Chondrocyte (in vitro differentiated cells): Measurements from ENCODE around the gene HSDL2. TPM values are rescaled to one million over a fixed set of nuclear protein-coding genes. Genes with fewer than 3 reads are reported as not detected.

Experiments
- DNase-seq: peaks from one replicate; pipeline ENCODE4 v3.0.0; 2021; ENCODE audit warnings: mixed read lengths, low spot score
- H3K27ac Mint-ChIP-seq: one replicate; pipeline ENCODE4 v1.8.0; 2021; ENCODE audit warnings: mild to moderate bottlenecking, moderate library complexity, mixed read lengths; ENCODE audit not compliant: unreplicated experiment
- H3K27me3 Mint-ChIP-seq: 2 replicates; pipeline ENCODE4 v1.8.0; 2021; ENCODE audit warnings: low read depth, mixed read lengths
- H3K36me3 Mint-ChIP-seq: 2 replicates; pipeline ENCODE4 v1.8.0; 2021; ENCODE audit warnings: low read depth, mixed read lengths
- H3K4me1 Mint-ChIP-seq: 2 replicates; pipeline ENCODE4 v1.8.0; 2021; ENCODE audit warnings: low read depth, mild to moderate bottlenecking, mixed read lengths
- H3K4me3 Mint-ChIP-seq: one replicate; pipeline ENCODE4 v1.8.0; 2021; ENCODE audit warnings: mild to moderate bottlenecking, moderate library complexity, mixed read lengths; ENCODE audit not compliant: unreplicated experiment
- H3K9me3 Mint-ChIP-seq: 2 replicates; pipeline ENCODE4 v1.8.0; 2021; ENCODE audit warnings: low read depth, mixed read lengths
- total RNA-seq: library from RNA; stranded (reverse); gene quantifications from 3 replicates; pipeline ENCODE4 v1.2.1, GENCODE V29; 2021
- TF ChIP-seq, protein P1 (sequence below): fragments of 200-600 bp; sonication (generic); IDR thresholded peaks from 2 replicates; pipeline ENCODE4 v1.5.0; 2021; ENCODE audit warnings: antibody characterized with exemption, mild to moderate bottlenecking, moderate library complexity

Gene HSDL2
- total RNA-seq, 1 donor from 2014 or later: 20.6 TPM

DNA sequence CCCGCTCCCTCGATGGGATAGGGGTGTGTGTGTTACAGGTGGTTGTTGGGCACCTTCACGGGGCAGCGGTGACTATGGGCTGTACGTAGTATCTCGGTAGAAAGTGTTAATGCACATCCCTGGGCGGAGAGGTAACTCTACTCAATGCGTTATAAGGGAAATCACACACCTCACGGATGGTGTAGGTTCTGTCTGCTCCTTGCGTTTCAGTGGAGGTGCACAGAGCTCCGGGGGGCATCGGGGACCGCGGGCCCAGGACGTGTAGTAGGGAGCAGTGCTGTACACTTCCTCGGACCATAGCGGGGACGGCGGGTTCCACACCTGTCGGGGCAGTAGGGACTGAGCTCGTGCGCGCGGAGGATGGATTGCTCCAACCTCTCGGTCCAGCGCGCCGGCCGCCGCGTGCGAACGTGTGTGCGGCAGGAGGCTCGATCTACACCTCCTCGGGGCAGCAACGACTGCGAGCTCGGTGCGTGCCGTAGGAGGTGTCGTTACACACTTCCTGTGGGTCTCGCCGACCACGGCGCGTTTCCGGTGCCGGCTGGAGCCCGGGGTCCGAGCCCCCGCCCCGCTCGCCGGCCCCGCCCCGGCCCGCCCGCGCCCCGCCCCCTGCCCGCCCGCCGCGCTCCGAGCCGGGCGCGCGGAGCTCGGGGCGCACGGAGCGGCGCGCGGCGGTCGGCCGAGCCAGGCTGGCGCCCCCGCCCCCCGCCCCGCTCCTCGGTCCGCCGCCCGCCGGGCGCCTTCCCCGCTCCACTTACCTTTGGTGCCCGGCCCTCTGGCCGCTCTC lies 106.5 kb downstream of the HSDL2 start, which contains the start of gene KIAA1958:
Gene KIAA1958 (plus strand): TSS at position 607 of the 787 bp plus-strand sequence. CDS start 87,254 bp downstream, outside the sequence.
- no peaks in the 10 kb centered on the region for H3K27me3 Mint-ChIP-seq
- peak within 1 kb of the TSS; percentile 93 for H3K4me3 Mint-ChIP-seq
- H3K9me3 Mint-ChIP-seq: no peaks in the 10 kb centered on the region
- peak; percentile 94 for DNase-seq
- TF ChIP-seq, protein P1, sequence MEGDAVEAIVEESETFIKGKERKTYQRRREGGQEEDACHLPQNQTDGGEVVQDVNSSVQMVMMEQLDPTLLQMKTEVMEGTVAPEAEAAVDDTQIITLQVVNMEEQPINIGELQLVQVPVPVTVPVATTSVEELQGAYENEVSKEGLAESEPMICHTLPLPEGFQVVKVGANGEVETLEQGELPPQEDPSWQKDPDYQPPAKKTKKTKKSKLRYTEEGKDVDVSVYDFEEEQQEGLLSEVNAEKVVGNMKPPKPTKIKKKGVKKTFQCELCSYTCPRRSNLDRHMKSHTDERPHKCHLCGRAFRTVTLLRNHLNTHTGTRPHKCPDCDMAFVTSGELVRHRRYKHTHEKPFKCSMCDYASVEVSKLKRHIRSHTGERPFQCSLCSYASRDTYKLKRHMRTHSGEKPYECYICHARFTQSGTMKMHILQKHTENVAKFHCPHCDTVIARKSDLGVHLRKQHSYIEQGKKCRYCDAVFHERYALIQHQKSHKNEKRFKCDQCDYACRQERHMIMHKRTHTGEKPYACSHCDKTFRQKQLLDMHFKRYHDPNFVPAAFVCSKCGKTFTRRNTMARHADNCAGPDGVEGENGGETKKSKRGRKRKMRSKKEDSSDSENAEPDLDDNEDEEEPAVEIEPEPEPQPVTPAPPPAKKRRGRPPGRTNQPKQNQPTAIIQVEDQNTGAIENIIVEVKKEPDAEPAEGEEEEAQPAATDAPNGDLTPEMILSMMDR: no peak
- H3K27ac Mint-ChIP-seq: peak within 1 kb of the TSS; percentile 51
- peaks cover 18% of the 10 kb centered on the region for H3K4me1 Mint-ChIP-seq
- no peaks in the 10 kb centered on the region for H3K36me3 Mint-ChIP-seq

DNA sequence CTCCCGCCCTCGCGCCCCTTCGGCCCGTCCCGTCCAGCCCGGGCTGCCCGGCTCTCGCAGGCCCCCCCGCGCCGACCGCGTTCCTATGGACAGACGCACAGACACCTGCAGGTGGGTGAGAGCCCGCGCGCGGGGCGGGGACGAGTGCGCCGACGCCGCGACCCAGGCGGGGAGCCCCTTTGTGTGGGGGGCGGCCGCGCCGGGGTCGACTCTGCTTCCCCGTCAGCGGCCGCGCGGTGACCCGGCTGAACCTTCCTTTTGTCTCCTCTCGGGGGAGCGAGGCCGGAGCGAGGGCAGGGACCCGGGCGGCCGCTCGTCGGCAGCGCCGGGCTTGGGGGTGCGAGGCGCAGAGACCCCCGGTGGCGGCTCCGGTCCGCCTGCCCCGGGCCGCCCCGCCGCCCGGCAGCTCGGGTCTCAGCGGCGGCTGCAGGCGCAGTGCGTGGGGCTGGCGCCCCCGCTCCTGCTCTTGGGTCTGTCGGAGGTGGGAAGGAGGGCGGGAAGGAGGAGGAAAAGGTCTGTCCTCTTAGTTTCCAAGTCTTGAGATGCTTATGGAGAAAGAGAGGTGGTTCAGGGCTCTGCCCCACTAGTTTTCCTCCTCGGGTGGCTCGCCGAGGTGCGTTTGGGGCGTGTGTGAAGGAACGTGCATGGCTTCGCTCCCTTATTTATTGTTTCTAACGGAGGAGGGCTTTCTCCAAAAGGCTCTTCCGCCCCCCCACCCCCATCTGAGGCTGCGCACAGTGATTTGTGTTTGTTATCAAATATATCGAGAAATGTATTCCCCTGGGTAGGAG lies 107.3 kb downstream of the HSDL2 start:
- H3K27ac Mint-ChIP-seq: peak overlapping the region; percentile 51
- H3K27me3 Mint-ChIP-seq: no peaks in the 10 kb centered on the region
- TF ChIP-seq, protein P1: peak; percentile 17
- peaks cover 22% of the 10 kb centered on the region for H3K4me1 Mint-ChIP-seq
- DNase-seq: no peak
- H3K9me3 Mint-ChIP-seq: no peaks in the 10 kb centered on the region
- H3K36me3 Mint-ChIP-seq: no peaks in the 10 kb centered on the region
- peak overlapping the region; percentile 93 for H3K4me3 Mint-ChIP-seq

DNA sequence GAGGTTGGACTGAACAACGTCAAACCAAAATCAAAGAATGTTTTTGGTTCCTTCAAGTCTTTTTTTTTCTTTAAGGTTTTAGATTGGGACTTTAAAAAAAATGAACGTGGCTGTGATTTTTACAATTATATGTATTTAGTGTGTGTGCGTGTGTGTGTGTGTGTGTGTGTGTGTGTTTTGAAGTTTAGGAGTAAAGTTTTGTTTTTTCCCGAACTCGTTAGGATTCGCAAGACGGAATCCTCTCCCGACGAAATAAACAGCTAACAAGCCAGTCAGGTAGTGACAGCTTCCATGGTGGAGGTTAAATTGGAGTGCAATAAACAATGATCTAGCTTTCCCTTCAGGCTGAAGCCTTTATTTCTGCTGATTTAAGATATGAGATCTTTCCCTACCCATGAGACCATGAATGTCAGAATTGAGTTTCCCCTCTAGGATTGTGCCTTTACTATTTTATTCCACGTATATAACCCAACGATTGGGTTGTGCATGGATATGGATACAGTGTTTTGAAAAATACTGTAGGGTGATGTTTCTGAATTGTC lies 108.0 kb downstream of the HSDL2 start:
- Mint-ChIP-seq H3K9me3 (peaks cover 2% of the 10 kb centered on the region), H3K27ac (peak overlapping the region; percentile 38), H3K27me3 (no peaks in the 10 kb centered on the region), H3K4me1 (peaks cover 22% of the 10 kb centered on the region), H3K36me3 (no peaks in the 10 kb centered on the region), H3K4me3 (peak overlapping the region; percentile 93)
- no peak for DNase-seq
- TF ChIP-seq, protein P1: no peak

DNA sequence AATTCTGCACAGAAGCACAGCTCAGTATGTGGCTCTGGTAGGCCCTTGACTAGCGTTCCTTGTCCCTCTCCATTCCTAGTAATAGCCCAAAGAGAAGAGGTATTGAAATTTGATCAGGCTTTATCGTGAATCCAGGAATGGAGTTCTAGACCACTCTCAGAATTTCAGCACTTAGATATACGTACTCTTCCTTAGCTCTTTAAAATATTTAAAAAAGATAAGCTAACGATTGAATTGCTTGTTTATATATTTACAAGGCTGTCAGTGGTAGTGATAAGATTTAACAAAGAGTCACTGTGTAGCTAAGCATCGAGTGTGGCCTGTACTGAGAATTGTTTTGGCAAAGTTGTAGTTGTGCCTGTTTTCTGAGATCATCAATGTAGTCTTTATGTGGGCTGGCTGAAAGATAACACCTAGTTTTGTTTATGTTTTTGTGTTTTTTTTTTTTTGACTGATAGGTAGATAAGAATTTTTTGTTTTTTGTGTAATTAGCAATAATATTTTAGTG lies 109.2 kb downstream of the HSDL2 start:
- Mint-ChIP-seq H3K4me3 (no peak overlapping the region), H3K36me3 (peaks cover 6% of the 10 kb centered on the region), H3K9me3 (peaks cover 12% of the 10 kb centered on the region), H3K27me3 (no peaks in the 10 kb centered on the region), H3K27ac (no peak overlapping the region), H3K4me1 (peaks cover 28% of the 10 kb centered on the region)
- TF ChIP-seq, protein P1: no peak
- no peak for DNase-seq
